Measurements from ENCODE around the gene TRIAP1. TPM values are rescaled to one million over a fixed set of nuclear protein-coding genes. Genes with fewer than 3 reads are reported as not detected.

Gene TRIAP1
- polyA plus RNA-seq, 1 of the 3 experiments (the other 2 are of a cell fraction), result 34.1 TPM

DNA sequence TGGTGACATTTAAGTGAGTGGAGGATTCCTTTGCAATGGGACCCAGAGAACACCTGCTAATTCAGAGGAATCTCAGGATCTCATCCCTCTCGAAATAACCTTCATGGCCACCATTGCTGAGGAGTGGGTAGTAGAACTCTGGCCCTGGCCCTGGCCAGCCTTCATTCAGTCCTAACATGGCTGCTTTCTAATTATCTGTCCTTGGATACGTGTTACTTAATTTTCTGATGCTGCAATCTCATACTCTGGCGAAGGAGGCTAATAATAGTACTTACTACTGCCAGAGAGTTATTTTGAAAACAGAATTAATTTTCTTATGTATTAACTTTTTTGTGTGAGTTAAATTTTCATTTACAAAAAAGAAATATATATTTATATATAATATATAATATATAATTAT lies 20.4 kb downstream of the TRIAP1 start:
- Histone ChIP-seq H3K9me2 (no peaks in the 10 kb centered on the region), H3K27me3 (ENCODE audit: insufficient read depth) (no peaks in the 10 kb centered on the region), H3K36me3 (replicated peaks in 1 of 2; ENCODE audit: control insufficient read depth in 1 of 2, insufficient read depth in 2 of 2, low read length in 1 of 2) (no peaks in the 10 kb centered on the region), H3K9me3 (no peaks in the 10 kb centered on the region), H3K4me3 (ENCODE audit: low read depth in 2 of 2, low read length in 1 of 2) (no peak overlapping the region), H3K9ac (no peak overlapping the region), H3F3A (replicated peaks; ENCODE audit: insufficient read depth) (no peaks in the 10 kb centered on the region), H3K79me2 (ENCODE audit: insufficient read depth) (no peaks in the 10 kb centered on the region), H4K20me1 (ENCODE audit: insufficient read depth) (no peaks in the 10 kb centered on the region), H3K27ac (ENCODE audit: low read depth in 2 of 2, low read length in 1 of 2) (no peak overlapping the region), H3K4me1 (ENCODE audit: control insufficient read depth in 1 of 2, insufficient read depth in 2 of 2, low read depth in 1 of 2, low read length in 1 of 2) (no peaks in the 10 kb centered on the region), H2AFZ (ENCODE audit: low read depth) (no peak overlapping the region), H3K4me2 (no peak overlapping the region)
- WGBS (ENCODE audit: low lambda C conversion rate), result 90% methylated on average over 3 of the region's 3 CpGs
- TF ChIP-seq MEF2A (IDR thresholded peaks at IDR 0.05; ENCODE audit: borderline replicate concordance, low read depth) (no peak), GABPA (IDR thresholded peaks at IDR 0.05; ENCODE audit: low read depth) (no peak), RCOR1 (IDR thresholded peaks at IDR 0.05; ENCODE audit: low read length) (no peak), ZBTB33 (IDR thresholded peaks at IDR 0.05; ENCODE audit: borderline replicate concordance, low read depth) (no peak), RFX5 (IDR thresholded peaks at IDR 0.05; ENCODE audit: low read length) (no peak), FOXM1 (IDR thresholded peaks at IDR 0.05; ENCODE audit: low read depth) (no peak), NRF1 (IDR thresholded peaks at IDR 0.05; ENCODE audit: low read depth, low read length) (no peak), YY1 (IDR thresholded peaks at IDR 0.05; ENCODE audit: low read depth) (no peak), FOXJ3 (CRISPR knock-in tag; IDR thresholded peaks at IDR 0.05) (no peak), SMC3 (IDR thresholded peaks at IDR 0.05; ENCODE audit: low read depth, low read length) (no peak), RAD21 (IDR thresholded peaks at IDR 0.05; ENCODE audit: low read length) (no peak), TAF1 (IDR thresholded peaks at IDR 0.05; ENCODE audit: borderline replicate concordance, low read depth, low read length) (no peak), ELF1 (IDR thresholded peaks at IDR 0.05) (no peak), JUND (IDR thresholded peaks at IDR 0.05) (no peak)
- TF ChIP-seq, protein P1, sequence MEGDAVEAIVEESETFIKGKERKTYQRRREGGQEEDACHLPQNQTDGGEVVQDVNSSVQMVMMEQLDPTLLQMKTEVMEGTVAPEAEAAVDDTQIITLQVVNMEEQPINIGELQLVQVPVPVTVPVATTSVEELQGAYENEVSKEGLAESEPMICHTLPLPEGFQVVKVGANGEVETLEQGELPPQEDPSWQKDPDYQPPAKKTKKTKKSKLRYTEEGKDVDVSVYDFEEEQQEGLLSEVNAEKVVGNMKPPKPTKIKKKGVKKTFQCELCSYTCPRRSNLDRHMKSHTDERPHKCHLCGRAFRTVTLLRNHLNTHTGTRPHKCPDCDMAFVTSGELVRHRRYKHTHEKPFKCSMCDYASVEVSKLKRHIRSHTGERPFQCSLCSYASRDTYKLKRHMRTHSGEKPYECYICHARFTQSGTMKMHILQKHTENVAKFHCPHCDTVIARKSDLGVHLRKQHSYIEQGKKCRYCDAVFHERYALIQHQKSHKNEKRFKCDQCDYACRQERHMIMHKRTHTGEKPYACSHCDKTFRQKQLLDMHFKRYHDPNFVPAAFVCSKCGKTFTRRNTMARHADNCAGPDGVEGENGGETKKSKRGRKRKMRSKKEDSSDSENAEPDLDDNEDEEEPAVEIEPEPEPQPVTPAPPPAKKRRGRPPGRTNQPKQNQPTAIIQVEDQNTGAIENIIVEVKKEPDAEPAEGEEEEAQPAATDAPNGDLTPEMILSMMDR (IDR thresholded peaks at IDR 0.05), result no peak
- TF ChIP-seq, protein P2, sequence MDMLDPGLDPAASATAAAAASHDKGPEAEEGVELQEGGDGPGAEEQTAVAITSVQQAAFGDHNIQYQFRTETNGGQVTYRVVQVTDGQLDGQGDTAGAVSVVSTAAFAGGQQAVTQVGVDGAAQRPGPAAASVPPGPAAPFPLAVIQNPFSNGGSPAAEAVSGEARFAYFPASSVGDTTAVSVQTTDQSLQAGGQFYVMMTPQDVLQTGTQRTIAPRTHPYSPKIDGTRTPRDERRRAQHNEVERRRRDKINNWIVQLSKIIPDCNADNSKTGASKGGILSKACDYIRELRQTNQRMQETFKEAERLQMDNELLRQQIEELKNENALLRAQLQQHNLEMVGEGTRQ (IDR thresholded peaks at IDR 0.05; ENCODE audit: borderline replicate concordance, low read depth, low read length), result no peak
- TF ChIP-seq, protein P3, sequence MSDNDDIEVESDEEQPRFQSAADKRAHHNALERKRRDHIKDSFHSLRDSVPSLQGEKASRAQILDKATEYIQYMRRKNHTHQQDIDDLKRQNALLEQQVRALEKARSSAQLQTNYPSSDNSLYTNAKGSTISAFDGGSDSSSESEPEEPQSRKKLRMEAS (IDR thresholded peaks at IDR 0.05; ENCODE audit: low read depth), result no peak
- DNase-seq, result no peak
- ChIA-PET CTCF (interaction anchor here (1.1 kb wide), 1 partner anchor 14 kb away, joined by 3 read pairs; no protein-coding TSS in a partner anchor), POLR2A (no interaction called here)
